K562 (cell line): ENCODE results near the gene PIK3R4. TPM values are rescaled to one million over a fixed set of nuclear protein-coding genes. Genes with fewer than 3 reads are reported as not detected.

Experiments used
- ATAC-seq: fragments of 200-7000 bp; cut with Tn5 transposase; 3 replicates; pipeline ENCODE4 v1.9.1; 2020; ENCODE audit warnings: moderate library complexity
- BruUV-seq: library from RNA; stranded (reverse); fragments of 400-500 nt; replicated peaks from 2 replicates; lab custom pipeline; 2021; lab: Mats Ljungman, UMichigan
- CTCF ChIA-PET: fragments of 300-600 bp; formaldehyde crosslinking; extraction: SDS; loops from one replicate; lab custom pipeline; 2021; ENCODE audit warnings: low intra/inter-chr PET ratio; lab: Yijun Ruan, JAX
- POLR2A ChIA-PET: fragments of 300-600, 350-650 bp; sonication (Branson Sonifier 250); formaldehyde crosslinking; extraction: SDS; loops from one replicate; lab custom pipeline; 2021; ENCODE audit warnings: antibody characterized with exemption, inconsistent platforms; lab: Yijun Ruan, JAX
- DNase-seq, 4 experiments: peaks; one replicate each; pipeline versions ENCODE4 v3.0.0 to v3.0.0-alpha.2; 2011 to 2018; ENCODE audit warnings: low spot score in 3 of 4, mixed read lengths in 3 of 4; ENCODE audit errors: extremely low read depth in 1 of 4
- FAIRE-seq: peaks from 2 replicates; lab custom pipeline; 2011; peaks lifted over from hg19 to GRCh38; lab: Jason Lieb, UNC
- H2AFZ ChIP-seq: 2 replicates; pipeline ENCODE4 v1.6.0; 2011; ENCODE audit warnings: low read depth, low read length, control low read depth, inconsistent platforms
- H3K27ac ChIP-seq: fragments of 200-600 bp; 3 replicates; pipeline ENCODE4 v1.8.0; 2011; ENCODE audit warnings: low read depth, mild to moderate bottlenecking, control low read depth, inconsistent platforms, low read length, moderate library complexity, mixed read lengths; ENCODE audit errors: extremely low read depth
- H3K27me3 ChIP-seq, 2 experiments: fragments of 300-600 bp in 1 of 2; 2 replicates in 1 of 2; 3 replicates in 1 of 2; pipeline versions ENCODE4 v1.6.0 to v1.8.0; 2011; ENCODE audit warnings: inconsistent platforms in 2 of 2, low read length in 2 of 2, mild to moderate bottlenecking in 1 of 2, mixed read lengths in 1 of 2, moderate library complexity in 1 of 2; ENCODE audit not compliant: control insufficient read depth in 2 of 2, insufficient read depth in 2 of 2
- H3K36me3 ChIP-seq: fragments of 300-600 bp; 3 replicates; pipeline ENCODE4 v1.8.0; 2011; ENCODE audit warnings: mild to moderate bottlenecking, low read length, inconsistent platforms; ENCODE audit not compliant: control insufficient read depth, insufficient read depth
- H3K4me1 ChIP-seq, 2 experiments: fragments of 200-600 bp in 1 of 2; replicated peaks in 1 of 2; 2 replicates in 1 of 2; 3 replicates in 1 of 2; pipeline versions ENCODE4 v1.5.1 to v1.8.0; 2011; ENCODE audit warnings: inconsistent platforms in 2 of 2, low read length in 2 of 2, mild to moderate bottlenecking in 1 of 2, mixed read lengths in 1 of 2, moderate library complexity in 1 of 2; ENCODE audit not compliant: control insufficient read depth in 2 of 2, insufficient read depth in 2 of 2
- H3K4me2 ChIP-seq: 2 replicates; pipeline ENCODE4 v1.6.1; 2011; ENCODE audit warnings: low read length, control low read depth, inconsistent platforms, mixed read lengths; ENCODE audit not compliant: insufficient read depth
- H3K4me3 ChIP-seq: fragments of 200-600 bp; sonication (generic), shearing (Covaris generic); 2 replicates; pipeline ENCODE4 v1.5.1; 2016; ENCODE audit warnings: control low read depth, inconsistent platforms
- H3K79me2 ChIP-seq: fragments of 200-600 bp; 3 replicates; pipeline ENCODE4 v1.8.0; 2011; ENCODE audit warnings: low read length, inconsistent platforms; ENCODE audit not compliant: control insufficient read depth, insufficient read depth
- H3K9ac ChIP-seq, 2 experiments: 2 replicates each; pipeline versions ENCODE4 v1.6.0 to v1.6.1; 2011; ENCODE audit warnings: low read depth in 2 of 2, low read length in 2 of 2, control low read depth in 1 of 2, inconsistent platforms in 1 of 2, mild to moderate bottlenecking in 1 of 2, mixed read lengths in 1 of 2; ENCODE audit not compliant: insufficient read depth in 1 of 2
- H3K9me1 ChIP-seq: one replicate; pipeline ENCODE4 v1.6.0; 2011; ENCODE audit warnings: inconsistent platforms, mild to moderate bottlenecking, low read length, moderate library complexity; ENCODE audit not compliant: control insufficient read depth, insufficient read depth
- H3K9me3 ChIP-seq: replicated peaks from 2 replicates; pipeline ENCODE4 v1.5.1; 2011; ENCODE audit warnings: low read depth, low read length, inconsistent platforms; ENCODE audit not compliant: control insufficient read depth, insufficient read depth
- H4K20me1 ChIP-seq: replicated peaks from 2 replicates; pipeline ENCODE4 v1.6.1; 2011; ENCODE audit warnings: low read length, inconsistent platforms, mixed read lengths; ENCODE audit not compliant: control insufficient read depth, insufficient read depth
- C11orf30 ChIP-seq: fragments of 450-650 bp; IDR thresholded peaks from 2 replicates; pipeline ENCODE4 v1.6.1; 2016; ENCODE audit warnings: low read depth, mild to moderate bottlenecking
- CREB5 ChIP-seq: fragments of 250-450 bp; sonication (Bioruptor Pico); IDR thresholded peaks from 2 replicates; pipeline ENCODE4 v1.5.0; 2020; ENCODE audit warnings: mild to moderate bottlenecking
- DNMT1 ChIP-seq: fragments of 450-650 bp; IDR thresholded peaks from 2 replicates; pipeline ENCODE4 v1.6.1; 2016; ENCODE audit warnings: antibody characterized with exemption, mild to moderate bottlenecking
- FUS ChIP-seq: fragments of 200-400 bp; formaldehyde crosslinking; optimal IDR thresholded peaks from 2 replicates; pipeline ENCODE3; 2017; ENCODE audit warnings: low read depth, low read length
- JUND ChIP-seq, 2 experiments: IDR thresholded peaks; 2 replicates in 1 of 2; 3 replicates in 1 of 2; pipeline ENCODE4 v1.6.1; 2011; ENCODE audit warnings: borderline replicate concordance in 2 of 2, low read depth in 2 of 2, low read length in 2 of 2, improper control_type of control experiment in 1 of 2, missing biosample characterization in 1 of 2, missing genetic modification characterization in 1 of 2, missing genetic modification reagents in 1 of 2
- MCM2 ChIP-seq: fragments of 450-650 bp; IDR thresholded peaks from 2 replicates; pipeline ENCODE4 v1.6.1; 2017; ENCODE audit warnings: low read depth, mild to moderate bottlenecking
- MYNN ChIP-seq, 2 experiments: sonication (generic); formaldehyde crosslinking in 1 of 2; IDR thresholded peaks; 2 replicates each; pipeline versions ENCODE4 v1.5.0 to v1.6.1; 2016 to 2020; ENCODE audit warnings: antibody characterized with exemption in 1 of 2, missing genetic modification reagents in 1 of 2
- RBFOX2 ChIP-seq: fragments of 200-400 bp; formaldehyde crosslinking; IDR thresholded peaks from 2 replicates; pipeline ENCODE4 v1.6.1; 2017; ENCODE audit warnings: low read depth, mild to moderate bottlenecking, low read length, moderate library complexity
- SAFB ChIP-seq: fragments of 200-400 bp; formaldehyde crosslinking; IDR thresholded peaks from 2 replicates; pipeline ENCODE4 v1.6.1; 2017; ENCODE audit warnings: low read depth, low read length, borderline replicate concordance
- ZNF12 ChIP-seq: sonication (generic); formaldehyde crosslinking; IDR thresholded peaks from 2 replicates; pipeline ENCODE4 v1.4.0; 2020; ENCODE audit warnings: mild to moderate bottlenecking, missing genetic modification reagents
- ZNF174 ChIP-seq: fragments of 250-450 bp; sonication (Bioruptor Pico); IDR thresholded peaks from 2 replicates; pipeline ENCODE4 v1.4.0; 2020; ENCODE audit warnings: mild to moderate bottlenecking
- ZNF316 ChIP-seq: fragments of 450-650 bp; IDR thresholded peaks from 2 replicates; pipeline ENCODE4 v1.6.1; 2016
- ZNF75A ChIP-seq: fragments of 450-650 bp; formaldehyde crosslinking; IDR thresholded peaks from 2 replicates; pipeline ENCODE4 v1.4.0; 2020; ENCODE audit warnings: mild to moderate bottlenecking
- WGBS: fragments of 100-300 bp; shearing (Covaris generic); methylation state at CpG from one replicate; pipeline ENCODE4 v1.1.6; 2016; ENCODE audit warnings: low coverage, mixed read lengths; ENCODE audit not compliant: insufficient coverage; ENCODE audit errors: missing lambda C conversion rate; 5-methylcytosine and 5-hydroxymethylcytosine counted together
- in situ Hi-C: fragments of 300-500 bp; cut with MboI; formaldehyde crosslinking; loops from 4 replicates; pipeline ENCODE4 v1.15.0; 2018; ENCODE audit warnings: inconsistent platforms, mixed read lengths
- intact Hi-C: fragments of 100-400 bp; cut with micrococcal nuclease; formaldehyde crosslinking; loops from 2 replicates; pipeline ENCODE4 v1.14.2; 2022
- polyA plus RNA-seq, 8 experiments: library from polyadenylated mRNA; depleted of rRNA in 4 of 8; stranded (reverse) in 5 of 8; unstranded in 3 of 8; fragments of >200 nt; fragmentation: Nextera tagmentation in 2 of 8; fragmentation: Illumina TruSeq in 1 of 8; extraction: Ambion mirVana in 2 of 8; extraction: Trizol in 1 of 8; gene quantifications; 2 replicates each; pipeline versions ENCODE4 v1.2.1 to v1.2.3, GENCODE V29; 2011 to 2014; ENCODE audit warnings: inconsistent platforms in 1 of 8, missing spikeins in 1 of 8
- total RNA-seq, 7 experiments: library from RNA; depleted of rRNA in 6 of 7; stranded (reverse); fragments of >200 nt in 6 of 7; fragmentation: Illumina TruSeq in 2 of 7; extraction: Trizol in 2 of 7; gene quantifications; 2 replicates each; pipeline versions ENCODE4 v1.2.1 to v1.2.3, GENCODE V29; 2011 to 2021; ENCODE audit warnings: low replicate concordance in 1 of 7

Gene PIK3R4
- total and polyA plus RNA-seq, 9 of the 15 experiments (the other 6 are each of a cell fraction or from before 2014, with no cell fraction given) = 20.6 to 45.8 (median 26.0) TPM

GRCh38 chr3:130748467-130748861 is 1.8 kb upstream of the PIK3R4 start:
- Histone ChIP-seq H3K27ac (peak overlapping the region; percentile 68), H3K9ac (peak overlapping the region in 1 of 2 experiments; percentile 69; a peak in 2 of 4 replicates), H3K9me3 (no peaks in the 10 kb centered on the region), H3K9me1 (peaks cover 3% of the 10 kb centered on the region), H4K20me1 (peaks cover 2% of the 10 kb centered on the region; the same call in 1 of the 2 replicates), H3K27me3 (no peaks in the 10 kb centered on the region), H3K79me2 (peaks cover 46% of the 10 kb centered on the region), H3K4me3 (peak overlapping the region; percentile 85), H3K36me3 (peaks cover 16% of the 10 kb centered on the region; the same call in 2 of the 3 replicates), H2AFZ (peak overlapping the region; percentile 74), H3K4me1 (peaks cover 0 to 11% of the 10 kb centered on the region in 2 experiments; a peak in 3 of 5 replicates), H3K4me2 (peak overlapping the region; percentile 67)
- POLR2A ChIA-PET = no interaction called here
- WGBS = 14% methylated on average over 2 of the region's 3 CpGs
- peak in 1 of 4 experiments; percentile 14 for DNase-seq
- CTCF ChIA-PET = no interaction called here
- in situ Hi-C loops = no loop called here
- 0 out of 3 replicates have a peak, but pooled peaks have one; percentile 9 for ATAC-seq
- no TSS peak for BruUV-seq
- TF ChIP-seq ZNF174 (CRISPR knock-in tag) (no peak), C11orf30 (peak; percentile 50), ZNF316 (peak; percentile 64), DNMT1 (no peak), ZNF12 (CRISPR knock-in tag) (no peak)
- FAIRE-seq = no peak
- intact Hi-C loops = loop anchor here (10.0 kb wide), 1 partner anchor 276 kb away; the partner anchor contains the start of genes ASTE1 and NEK11

- peaks cover 4% of the 10 kb centered on the region; the same call in 1 of the 2 replicates for H4K20me1 ChIP-seq
- POLR2A ChIA-PET = interaction anchor here (0.9 kb wide), 1 partner anchor 15 kb away, joined by 4 read pairs; no protein-coding TSS in a partner anchor
- H3K4me3 ChIP-seq = no peak overlapping the region; the same call in 1 of the 2 replicates
- no TSS peak for BruUV-seq
- H3K4me2 ChIP-seq = peak overlapping the region; percentile 94
- in situ Hi-C loops (no loop called here), intact Hi-C loops (loop anchor here (10.0 kb wide), 1 partner anchor 281 kb away; the partner anchor contains the start of genes ASTE1 and NEK11)
- no peak overlapping the region for H2AFZ ChIP-seq
- CTCF ChIA-PET = no interaction called here
- FAIRE-seq = no peak
- no peaks in the 10 kb centered on the region; the same call in 1 of the 2 replicates for H3K9me3 ChIP-seq
- H3K4me1 ChIP-seq = peaks cover 0 to 11% of the 10 kb centered on the region in 2 experiments; a peak in 3 of 5 replicates
- peaks cover 4% of the 10 kb centered on the region for H3K9me1 ChIP-seq
- H3K79me2 ChIP-seq = peaks cover 78% of the 10 kb centered on the region
- ATAC-seq = no peak
- WGBS = 58% methylated on average over 2 of the region's 2 CpGs
- no peak overlapping the region for H3K27ac ChIP-seq
- peaks cover 53% of the 10 kb centered on the region for H3K36me3 ChIP-seq
- no peak for DNase-seq
- H3K27me3 ChIP-seq = no peaks in the 10 kb centered on the region
- H3K9ac ChIP-seq = no peak overlapping the region
- TF ChIP-seq SAFB = no peak
- no peak for TF ChIP-seq RBFOX2
- no peak for TF ChIP-seq MYNN (IDR thresholded peaks at IDR 0.05)
- no peak for TF ChIP-seq MYNN (CRISPR knock-in tag; IDR thresholded peaks at IDR 0.05)
- no peak for TF ChIP-seq CREB5 (CRISPR knock-in tag)
- TF ChIP-seq JUND (IDR thresholded peaks at IDR 0.05; ENCODE audit: borderline replicate concordance, low read depth, low read length) = no peak
- no peak for TF ChIP-seq JUND (tag; IDR thresholded peaks at IDR 0.05; ENCODE audit: borderline replicate concordance, low read depth, low read length)
- no peak for TF ChIP-seq MCM2
- no peak for TF ChIP-seq ZNF75A
- no peak for TF ChIP-seq FUS
Observed at GRCh38 chr3:130743354-130743753, 3.3 kb downstream of the PIK3R4 start.
